GM18526 (cell line): ENCODE results near the gene PAPOLB.

ENCODE experiments used
- POLR2A ChIP-seq: IDR thresholded peaks from 3 replicates; pipeline ENCODE4 v1.6.1; 2011; ENCODE audit not compliant: insufficient read length; ENCODE audit errors: extremely low read depth

Gene PAPOLB

DNA sequence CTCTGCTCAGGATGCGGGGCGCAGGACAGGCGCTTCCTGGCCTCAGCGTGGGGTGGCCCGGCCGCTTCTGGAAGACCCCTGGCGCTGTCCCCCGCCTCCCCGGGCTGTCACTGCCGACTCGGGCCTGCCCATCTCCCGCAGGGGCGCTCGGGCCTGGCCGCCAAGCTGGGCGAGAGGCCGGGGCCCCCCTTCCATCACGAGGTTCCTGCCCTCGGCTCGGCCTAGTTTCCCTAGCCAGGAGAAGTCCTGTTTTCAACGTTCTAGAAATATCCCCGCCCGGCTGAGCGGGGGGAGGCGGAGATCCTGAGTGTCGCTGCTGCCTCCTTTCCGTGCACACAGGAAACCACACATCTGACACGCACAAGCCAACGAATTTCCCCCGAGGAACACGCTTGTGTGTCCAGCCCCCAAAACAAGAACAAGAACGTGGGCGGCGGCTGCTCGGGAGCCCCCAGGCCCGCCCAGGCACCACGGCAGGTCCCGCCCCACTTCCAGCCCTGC, 52.7 kb downstream of the PAPOLB start:
- no peak for TF ChIP-seq POLR2A

DNA sequence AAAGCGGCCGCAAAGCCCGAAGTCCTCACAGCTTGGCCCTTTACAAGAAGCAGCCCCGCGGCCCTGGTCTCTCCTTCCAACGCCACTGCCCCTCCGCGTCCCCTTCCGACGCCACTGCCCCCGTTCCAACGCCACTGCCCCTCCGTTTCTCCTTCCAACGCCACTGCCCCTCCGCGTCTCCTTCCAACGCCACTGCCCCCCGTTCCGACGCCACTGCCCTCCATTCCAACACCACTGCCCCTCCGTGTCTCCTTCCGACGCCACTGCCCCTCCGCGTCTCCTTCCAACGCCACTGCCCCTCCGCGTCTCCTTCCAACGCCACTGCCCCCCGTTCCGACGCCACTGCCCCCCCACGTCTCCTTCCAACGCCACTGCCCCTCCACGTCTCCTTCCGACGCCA, 53.3 kb downstream of the PAPOLB start:
- TF ChIP-seq POLR2A = no peak

DNA sequence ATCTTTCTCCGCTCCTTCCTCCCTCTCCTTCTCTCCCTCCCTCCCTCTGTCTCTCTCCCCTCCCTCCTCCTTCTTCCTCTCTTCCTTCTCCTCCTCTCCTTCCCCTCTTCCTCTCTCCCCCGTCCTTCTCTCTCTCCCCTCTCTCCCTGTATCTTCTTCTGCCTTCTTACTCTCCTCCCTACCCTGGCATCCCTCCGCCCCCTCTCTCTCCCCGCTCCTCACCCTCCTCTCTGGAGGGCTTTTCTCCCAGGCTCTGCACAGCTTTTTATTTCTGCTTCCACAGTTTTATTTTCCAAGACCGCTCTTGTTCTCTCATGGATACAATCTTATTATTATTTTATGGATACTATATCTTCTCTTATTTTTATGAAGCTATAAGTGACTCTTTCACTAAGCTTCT, 53.8 kb downstream of the PAPOLB start:
- TF ChIP-seq POLR2A = no peak
